ENCODE results near the gene ZNF598. TPM values are rescaled to one million over a fixed set of nuclear protein-coding genes. Genes with fewer than 3 reads are reported as not detected.

ZNF598 gene
- total and polyA plus RNA-seq, 2 of the 13 experiments (the other 11 are each of a cell fraction or from before 2014, with no cell fraction given), result 13.5 to 14.2 TPM

GRCh38 chr16:1959269-1960039 is 50.2 kb downstream of the ZNF598 start, which contains the start of gene NDUFB10 (continued):
- peak; percentile 85; the same call in 1 of the 2 replicates for TF ChIP-seq ZNF232 (CRISPR knock-in tag; IDR thresholded peaks at IDR 0.05; ENCODE audit: borderline replicate concordance)
- TF ChIP-seq ZNF639 (CRISPR knock-in tag; conservative IDR thresholded peaks at IDR 0.05), result peak; percentile 89
- TF ChIP-seq HDAC1 (CRISPR knock-in tag; IDR thresholded peaks at IDR 0.05), result peak; percentile 83
- TF ChIP-seq ATM (IDR thresholded peaks at IDR 0.05; ENCODE audit: borderline replicate concordance), result no peak
- peak; percentile 91 for TF ChIP-seq YEATS4 (CRISPR knock-in tag; IDR thresholded peaks at IDR 0.05; ENCODE audit: borderline replicate concordance)
- no peak for TF ChIP-seq ZNF740 (CRISPR knock-in tag; IDR thresholded peaks at IDR 0.05)
- no peak for TF ChIP-seq NCOA5 (CRISPR knock-in tag; IDR thresholded peaks at IDR 0.05)
- peak; percentile 66; the same call in 1 of the 2 replicates for TF ChIP-seq NAIF1 (CRISPR knock-in tag; IDR thresholded peaks at IDR 0.05; ENCODE audit: borderline replicate concordance)
- no peak for TF ChIP-seq BRCA1 (CRISPR knock-in tag; IDR thresholded peaks at IDR 0.05)
- peak; percentile 81; the same call in 1 of the 2 replicates for TF ChIP-seq ZNF709 (CRISPR knock-in tag; IDR thresholded peaks at IDR 0.05)
- peak; percentile 91 for TF ChIP-seq ZNF776 (CRISPR knock-in tag; IDR thresholded peaks at IDR 0.05)
- no peak for TF ChIP-seq NCOA2 (CRISPR knock-in tag; IDR thresholded peaks at IDR 0.05)
- TF ChIP-seq ZNF225 (CRISPR knock-in tag; IDR thresholded peaks at IDR 0.05), result no peak; the same call in 1 of the 2 replicates
- peak; percentile 86 for TF ChIP-seq POLR2AphosphoS5 (IDR thresholded peaks at IDR 0.05; ENCODE audit: low read depth, low read length)
- TF ChIP-seq ZNF501 (CRISPR knock-in tag; IDR thresholded peaks at IDR 0.05), result peak; percentile 85
- no peak for TF ChIP-seq GLI4 (CRISPR knock-in tag; IDR thresholded peaks at IDR 0.05; ENCODE audit: borderline replicate concordance)
- 0 out of 2 replicates have a peak, but pooled peaks have one; percentile 37 for TF ChIP-seq ZNF616 (CRISPR knock-in tag; IDR thresholded peaks at IDR 0.05; ENCODE audit: low read depth)
- TF ChIP-seq ZBTB37 (CRISPR knock-in tag; IDR thresholded peaks at IDR 0.05), result no peak
- no peak for TF ChIP-seq PRDM4 (CRISPR knock-in tag; IDR thresholded peaks at IDR 0.05; ENCODE audit: borderline replicate concordance)
- TF ChIP-seq ZBED4 (CRISPR knock-in tag; IDR thresholded peaks at IDR 0.05; ENCODE audit: borderline replicate concordance), result peak; percentile 66; the same call in 1 of the 2 replicates

All from HepG2 (cell line).